Measurements from ENCODE around the gene IGFBP2. TPM values are rescaled to one million over a fixed set of nuclear protein-coding genes. Genes with fewer than 3 reads are reported as not detected.
A peak's percentile ranks its signal among the peaks of the same experiment; 100 is the strongest.

The IGFBP2 gene
- total and polyA plus RNA-seq, 2 of the 13 experiments (the other 11 are each of a cell fraction or from before 2014, with no cell fraction given): 2.0 to 5.8 TPM

GRCh38 chr2:216650626-216651257 is 17.5 kb downstream of the IGFBP2 start:
- intact Hi-C loops (cut with micrococcal nuclease; ENCODE audit: unreplicated experiment): loop anchor here (5.0 kb wide), 1 partner anchor 78 kb away; no protein-coding TSS in a partner anchor
- DNase-seq (ENCODE audit: low spot score) (peak; percentile 67), ATAC-seq (peak; percentile 82), FAIRE-seq (no peak)
- Histone ChIP-seq H3K4me2 (ENCODE audit: low read depth, low read length) (peak overlapping the region; percentile 18; the same call in 1 of the 2 replicates), H3K4me3 (replicated peaks in 1 of 3; ENCODE audit: insufficient read depth in 1 of 3, low read depth in 2 of 3, low read length in 3 of 3) (no peak overlapping the region), H3K27ac (ENCODE audit: extremely low read length, insufficient read depth, low read length) (no peak overlapping the region), H3K27me3 (ENCODE audit: control insufficient read depth in 1 of 2, insufficient read depth in 2 of 2, low read length in 2 of 2) (no peaks in the 10 kb centered on the region), H2AFZ (ENCODE audit: low read length) (no peak overlapping the region), H3K79me2 (ENCODE audit: insufficient read depth, low read length) (no peaks in the 10 kb centered on the region), H3K36me3 (replicated peaks in 1 of 2; ENCODE audit: control insufficient read depth in 1 of 2, insufficient read depth in 2 of 2, low read length in 2 of 2) (no peaks in the 10 kb centered on the region), H3K9me3 (ENCODE audit: low read length) (no peaks in the 10 kb centered on the region), H3K4me1 (ENCODE audit: insufficient read depth, low read length) (peaks cover 56% of the 10 kb centered on the region), H4K20me1 (ENCODE audit: insufficient read depth, low read length) (no peaks in the 10 kb centered on the region), H3K9ac (ENCODE audit: insufficient read depth, low read depth, low read length) (no peak overlapping the region)
- in situ Hi-C loops (cut with HindIII; ENCODE audit: extremely low pct_ligation_motif_present, low pct_unique_long_range_greater_than_20kb): no loop called here
- CTCF ChIA-PET (ENCODE audit: low intra/inter-chr PET ratio, low total read pairs): no interaction called here
- POLR2A ChIA-PET: interaction anchor here (0.8 to 1.5 kb wide), 5 partner anchors 11 to 153 kb away, joined by 3 to 7 read pairs (median 4); partner anchors contain the start of gene RPL37A
- WGBS (ENCODE audit: low lambda C conversion rate): 14% methylated on average over 3 of the region's 3 CpGs
- BruUV-seq (replicated peaks): no TSS peak
- no peak for TF ChIP-seq MXD1 (CRISPR knock-in tag; IDR thresholded peaks at IDR 0.05)
- TF ChIP-seq SRF (IDR thresholded peaks at IDR 0.05; ENCODE audit: low read depth, low read length): no peak
- peak; percentile 38; the same call in 1 of the 2 replicates for TF ChIP-seq ZGPAT (CRISPR knock-in tag; IDR thresholded peaks at IDR 0.05)
- TF ChIP-seq REPIN1 (CRISPR knock-in tag; IDR thresholded peaks at IDR 0.05; ENCODE audit: borderline replicate concordance, low read depth): no peak
- TF ChIP-seq SSRP1 (CRISPR knock-in tag; IDR thresholded peaks at IDR 0.05): no peak
- no peak for TF ChIP-seq ETV6 (CRISPR knock-in tag; conservative IDR thresholded peaks at IDR 0.05)
- no peak for TF ChIP-seq TBP (CRISPR knock-in tag; IDR thresholded peaks at IDR 0.05)
- no peak for TF ChIP-seq TP53 (CRISPR knock-in tag; conservative IDR thresholded peaks at IDR 0.05)
- TF ChIP-seq GZF1 (CRISPR knock-in tag; IDR thresholded peaks at IDR 0.05): no peak
- TF ChIP-seq, protein P1, sequence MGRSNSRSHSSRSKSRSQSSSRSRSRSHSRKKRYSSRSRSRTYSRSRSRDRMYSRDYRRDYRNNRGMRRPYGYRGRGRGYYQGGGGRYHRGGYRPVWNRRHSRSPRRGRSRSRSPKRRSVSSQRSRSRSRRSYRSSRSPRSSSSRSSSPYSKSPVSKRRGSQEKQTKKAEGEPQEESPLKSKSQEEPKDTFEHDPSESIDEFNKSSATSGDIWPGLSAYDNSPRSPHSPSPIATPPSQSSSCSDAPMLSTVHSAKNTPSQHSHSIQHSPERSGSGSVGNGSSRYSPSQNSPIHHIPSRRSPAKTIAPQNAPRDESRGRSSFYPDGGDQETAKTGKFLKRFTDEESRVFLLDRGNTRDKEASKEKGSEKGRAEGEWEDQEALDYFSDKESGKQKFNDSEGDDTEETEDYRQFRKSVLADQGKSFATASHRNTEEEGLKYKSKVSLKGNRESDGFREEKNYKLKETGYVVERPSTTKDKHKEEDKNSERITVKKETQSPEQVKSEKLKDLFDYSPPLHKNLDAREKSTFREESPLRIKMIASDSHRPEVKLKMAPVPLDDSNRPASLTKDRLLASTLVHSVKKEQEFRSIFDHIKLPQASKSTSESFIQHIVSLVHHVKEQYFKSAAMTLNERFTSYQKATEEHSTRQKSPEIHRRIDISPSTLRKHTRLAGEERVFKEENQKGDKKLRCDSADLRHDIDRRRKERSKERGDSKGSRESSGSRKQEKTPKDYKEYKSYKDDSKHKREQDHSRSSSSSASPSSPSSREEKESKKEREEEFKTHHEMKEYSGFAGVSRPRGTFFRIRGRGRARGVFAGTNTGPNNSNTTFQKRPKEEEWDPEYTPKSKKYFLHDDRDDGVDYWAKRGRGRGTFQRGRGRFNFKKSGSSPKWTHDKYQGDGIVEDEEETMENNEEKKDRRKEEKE (IDR thresholded peaks at IDR 0.05): no peak
- TF ChIP-seq ZBTB8A (CRISPR knock-in tag; IDR thresholded peaks at IDR 0.05; ENCODE audit: borderline replicate concordance, low read depth): no peak
- TF ChIP-seq ZNF503 (CRISPR knock-in tag; IDR thresholded peaks at IDR 0.05): 0 out of 2 replicates have a peak, but pooled peaks have one; percentile 26
- no peak for TF ChIP-seq SAP130 (CRISPR knock-in tag; IDR thresholded peaks at IDR 0.05; ENCODE audit: low read depth)
- TF ChIP-seq EEA1 (CRISPR knock-in tag; IDR thresholded peaks at IDR 0.05; ENCODE audit: borderline replicate concordance): no peak
- no peak for TF ChIP-seq AGO1 (IDR thresholded peaks at IDR 0.05; ENCODE audit: low read depth, low read length, poor library complexity, severe bottlenecking)
- TF ChIP-seq NR1H2 (CRISPR knock-in tag; IDR thresholded peaks at IDR 0.05; ENCODE audit: borderline replicate concordance, low read depth): no peak
- TF ChIP-seq ZNF678 (CRISPR knock-in tag; IDR thresholded peaks at IDR 0.05): no peak
- no peak for TF ChIP-seq ZNF674 (CRISPR knock-in tag; IDR thresholded peaks at IDR 0.05; ENCODE audit: low read depth)
- no peak for TF ChIP-seq BHLHE40 (IDR thresholded peaks at IDR 0.05; ENCODE audit: low read length)
